ENCODE results near the gene MYLK.

The MYLK gene

DNA sequence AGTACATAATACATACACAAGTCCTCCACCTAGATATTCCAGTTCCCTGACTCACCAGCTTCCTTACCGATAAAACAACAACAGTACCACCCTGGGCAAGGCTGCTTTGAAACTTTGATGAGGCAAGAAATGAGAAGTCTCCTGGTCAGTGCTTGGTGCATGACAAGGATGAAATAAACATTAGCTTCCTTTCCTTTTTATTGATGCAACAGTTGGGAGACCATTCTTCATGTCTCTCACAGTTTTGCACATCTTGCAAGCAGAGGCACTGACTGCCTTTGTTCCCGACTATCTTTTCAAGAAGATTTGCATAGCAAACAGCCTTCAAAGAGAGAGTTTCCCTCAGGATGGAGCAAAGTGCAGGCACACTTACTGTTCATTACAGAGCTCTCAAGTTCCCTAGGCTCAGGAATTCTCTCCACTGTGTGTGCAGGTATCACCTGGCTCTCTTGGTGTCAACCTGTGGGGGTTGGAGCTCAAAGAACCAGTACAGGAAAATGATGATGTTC lies 65.2 kb downstream of the MYLK start:
- DNase-seq (ENCODE audit: low read depth) = peak; percentile 32

DNA sequence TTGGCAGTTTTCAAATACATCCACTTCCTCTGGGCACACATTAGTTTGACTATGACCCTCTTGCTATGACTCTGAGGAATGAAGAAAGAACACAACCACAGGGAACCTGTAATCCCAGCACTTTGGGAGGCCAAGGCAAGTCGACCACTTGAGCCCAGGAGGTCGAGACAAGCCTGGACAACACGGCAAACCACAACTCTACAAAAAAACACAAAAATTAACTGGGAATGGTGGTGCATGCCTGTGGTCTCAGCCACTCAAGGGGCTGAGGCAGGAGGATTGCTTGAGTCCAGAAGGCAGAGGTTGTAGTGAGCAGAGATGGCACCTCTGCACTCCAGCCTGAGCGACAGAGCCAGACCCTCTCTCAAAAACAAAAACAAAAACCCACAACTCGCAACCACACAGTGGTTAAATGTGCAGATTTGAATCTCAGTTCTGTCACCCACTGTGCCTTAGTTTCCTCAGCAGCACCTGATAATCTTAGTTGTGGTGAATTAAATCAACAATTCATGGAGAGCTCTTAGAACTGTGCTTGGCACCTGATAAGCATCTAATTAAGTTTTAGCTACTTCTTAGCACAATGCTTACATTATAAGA lies 65.7 kb downstream of the MYLK start:
- DNase-seq (ENCODE audit: low read depth) = no peak

DNA sequence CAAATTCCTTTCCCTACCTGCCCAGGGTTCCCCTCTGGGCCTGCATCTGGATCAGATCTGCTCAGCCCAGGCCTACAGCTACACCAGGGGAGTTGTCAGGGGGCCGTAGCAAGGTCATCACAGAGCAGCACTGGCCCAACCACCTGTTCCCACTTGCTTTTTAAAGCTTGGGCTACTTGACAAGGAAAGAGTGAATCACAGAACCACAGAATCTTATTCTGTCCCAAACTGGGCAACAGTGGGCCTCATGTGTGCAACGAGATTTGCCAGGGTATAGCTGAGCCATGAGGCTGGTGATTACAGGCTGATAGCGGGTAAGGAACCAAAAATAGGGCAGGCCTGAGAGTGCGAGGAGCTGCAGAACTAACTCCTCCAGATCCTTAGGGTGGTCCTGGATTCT lies 66.7 kb downstream of the MYLK start:
- DNase-seq (ENCODE audit: low read depth) = peak; percentile 24

DNA sequence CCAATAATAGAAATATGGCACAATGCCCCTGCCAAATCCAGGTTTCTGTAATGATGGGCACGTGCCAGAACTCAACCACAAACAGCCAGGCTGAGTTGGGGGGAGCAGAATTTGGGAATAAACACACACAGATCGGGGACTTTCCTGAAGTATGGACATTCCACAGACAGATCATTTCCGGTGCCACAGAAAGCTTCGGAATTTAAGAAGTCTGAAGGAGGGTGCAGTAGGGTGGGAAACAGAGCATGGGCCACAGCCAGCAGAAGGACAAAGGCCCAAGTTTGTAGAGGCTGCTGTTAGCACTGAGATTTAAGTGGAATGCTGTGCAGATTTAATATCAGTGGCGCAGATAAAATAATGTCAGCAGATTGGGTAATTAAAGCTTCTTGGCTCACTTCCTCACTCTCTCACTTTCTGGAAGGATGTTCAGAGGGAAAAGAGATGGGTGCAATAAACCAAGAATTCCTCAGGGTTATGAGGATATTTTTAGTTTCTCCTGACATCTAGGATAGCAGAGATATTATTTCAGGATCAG lies 67.4 kb downstream of the MYLK start:
- peak; percentile 72 for DNase-seq (ENCODE audit: low read depth)

DNA sequence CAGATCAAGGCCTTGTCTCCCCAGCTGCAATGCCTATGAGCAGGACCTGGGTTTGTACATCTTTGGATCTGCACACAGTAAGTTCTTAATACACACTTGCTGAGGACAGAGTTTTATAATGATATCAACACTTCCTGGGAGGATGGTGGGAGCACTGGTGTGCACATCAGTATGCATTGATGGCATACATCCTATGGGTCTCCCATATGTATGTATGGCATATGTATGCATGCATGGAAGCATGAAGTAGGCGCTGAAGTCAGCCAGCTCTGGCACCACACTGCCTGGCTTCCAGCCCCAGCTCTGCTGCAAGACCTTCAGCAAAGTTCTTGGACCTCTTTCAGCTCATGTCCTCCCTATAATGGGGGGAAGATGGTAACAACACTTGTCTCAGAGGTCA lies 68.2 kb downstream of the MYLK start:
- DNase-seq (ENCODE audit: low read depth) = no peak

DNA sequence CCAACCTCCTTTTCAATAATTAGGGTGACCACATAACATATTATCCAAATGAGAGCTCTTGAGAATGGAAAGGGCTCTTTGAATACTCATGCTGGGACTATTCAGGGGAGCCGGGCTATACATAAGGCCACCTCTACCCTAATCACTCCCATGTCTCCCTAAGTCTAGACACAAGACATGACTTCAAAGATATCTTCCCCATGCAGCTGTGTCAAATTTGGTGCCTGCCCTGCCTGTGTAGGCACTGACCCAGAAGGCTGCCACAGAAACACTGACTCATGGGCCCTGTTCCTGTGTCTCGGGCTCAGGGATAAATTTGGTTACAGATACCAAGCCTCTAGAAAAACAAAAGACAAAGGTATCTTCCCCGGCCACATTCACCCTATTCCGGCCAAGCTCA lies 70.3 kb downstream of the MYLK start:
- DNase-seq (ENCODE audit: low read depth) = no peak

DNA sequence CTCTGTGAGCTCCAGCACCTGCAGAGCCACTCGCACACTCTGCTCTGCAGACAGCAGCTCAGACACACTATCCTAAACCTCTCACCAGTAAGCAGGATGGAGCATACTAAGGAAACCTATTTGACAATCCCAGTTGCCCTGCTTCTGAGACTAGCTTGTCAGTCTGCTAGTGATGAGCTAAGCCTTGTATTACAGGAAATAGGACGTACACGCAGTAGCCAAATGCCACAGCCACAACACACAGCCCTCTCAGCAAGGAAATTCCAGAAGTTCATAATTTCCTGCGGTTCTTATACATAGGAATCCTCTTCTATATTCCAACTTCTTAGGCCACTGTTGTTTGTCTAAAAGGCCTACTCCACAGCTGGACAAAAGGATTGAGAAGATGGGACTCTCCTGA lies 74.5 kb downstream of the MYLK start:
- peak; percentile 41 for DNase-seq (ENCODE audit: low read depth)

DNA sequence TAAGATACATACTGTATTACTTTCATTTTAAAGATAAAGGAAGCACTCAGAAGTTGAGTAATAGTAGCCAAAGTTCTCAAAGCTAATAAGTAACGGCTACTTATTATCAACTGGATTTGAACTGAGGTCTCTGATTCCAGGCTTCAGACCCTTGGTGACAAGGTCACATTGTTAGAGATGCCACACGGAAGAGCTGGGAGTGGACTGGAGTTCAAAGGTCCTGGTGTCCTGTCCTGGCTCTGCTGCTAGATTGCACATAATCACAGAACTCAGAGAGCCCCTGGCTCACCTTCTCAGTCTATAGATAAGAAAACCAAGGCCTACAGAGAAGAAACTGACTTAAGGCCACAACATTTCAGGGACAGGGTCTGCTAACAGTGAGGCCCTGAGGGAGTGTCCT lies 75.3 kb downstream of the MYLK start:
- DNase-seq (ENCODE audit: low read depth) = no peak

DNA sequence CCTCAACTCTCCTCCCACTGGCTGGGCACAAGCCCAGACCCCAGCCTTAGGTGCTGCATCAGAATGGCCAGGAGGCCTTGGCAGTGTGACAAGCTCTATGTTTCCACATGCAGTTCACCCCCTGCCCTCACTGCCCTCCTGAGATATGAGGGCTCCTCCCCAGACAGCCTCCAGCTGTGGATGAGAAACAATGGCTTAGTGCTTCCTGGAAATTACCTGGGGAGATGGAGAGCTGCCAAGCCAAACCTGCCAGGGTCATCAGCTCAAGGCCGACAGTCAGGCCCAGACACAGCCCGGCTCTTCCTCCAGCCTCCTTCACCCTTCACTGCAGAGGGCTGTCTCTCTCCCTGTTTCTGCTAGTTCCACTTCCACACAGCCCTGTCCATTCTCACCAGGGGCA lies 76.3 kb downstream of the MYLK start:
- no peak for DNase-seq (ENCODE audit: low read depth)

DNA sequence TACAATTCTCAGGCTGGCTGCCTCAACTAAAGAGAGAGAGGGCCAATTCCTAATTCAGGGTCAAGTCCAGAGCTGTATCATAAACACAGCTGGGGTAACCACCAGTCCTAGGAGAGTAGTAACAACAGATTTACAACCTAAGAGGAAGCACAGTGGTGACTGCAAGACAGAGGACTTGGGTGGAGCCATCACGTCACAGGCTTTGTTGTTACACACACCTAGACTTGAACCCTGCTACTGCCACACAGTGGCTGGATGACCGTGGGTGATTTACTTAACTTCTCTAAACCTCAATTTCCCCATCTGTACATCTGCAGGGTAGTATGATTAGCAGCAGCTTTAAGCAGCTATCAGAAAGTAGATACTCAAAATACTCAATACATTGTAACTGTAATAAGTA lies 78.6 kb downstream of the MYLK start:
- no peak for DNase-seq (ENCODE audit: low read depth)

DNA sequence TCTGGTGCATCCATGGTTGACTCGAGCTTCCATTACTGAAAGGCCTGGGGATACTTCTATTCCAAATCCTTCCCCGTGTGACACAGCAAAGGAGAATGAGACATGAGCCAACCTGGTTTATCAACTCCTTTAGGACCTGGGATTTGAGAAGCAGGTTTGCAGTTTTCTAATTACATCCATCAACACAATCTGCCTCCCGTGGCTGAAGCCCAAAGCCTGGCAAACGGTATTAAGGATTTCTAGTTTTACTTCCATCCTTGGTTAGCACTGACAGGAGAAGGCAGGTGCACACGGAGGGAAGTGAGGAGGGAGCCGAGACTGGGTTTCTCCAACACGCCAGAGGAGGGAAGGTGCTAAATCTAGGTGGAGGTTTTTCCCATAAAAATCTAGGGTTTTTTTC lies 79.0 kb downstream of the MYLK start:
- DNase-seq (ENCODE audit: low read depth) = no peak

DNA sequence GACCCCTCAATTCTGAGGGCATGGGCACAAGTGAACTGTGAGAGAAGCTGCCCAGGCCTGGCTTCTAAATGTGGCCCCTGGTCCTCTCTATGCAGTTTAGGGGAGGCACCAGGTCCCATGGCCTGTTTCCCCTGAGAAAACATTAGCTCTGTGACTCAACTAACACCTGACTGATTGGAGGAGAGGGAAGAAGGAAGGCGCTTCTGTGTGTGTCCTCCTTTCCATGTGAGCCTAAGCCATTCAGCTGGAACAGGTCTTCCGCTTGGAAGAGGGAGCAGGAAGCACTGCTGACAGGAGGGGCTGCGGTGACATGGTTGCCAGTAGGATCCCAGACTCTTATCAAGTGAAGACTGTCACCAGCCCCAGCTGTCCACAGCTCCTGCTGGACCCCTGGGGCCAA lies 79.5 kb downstream of the MYLK start:
- DNase-seq (ENCODE audit: low read depth) = no peak

DNA sequence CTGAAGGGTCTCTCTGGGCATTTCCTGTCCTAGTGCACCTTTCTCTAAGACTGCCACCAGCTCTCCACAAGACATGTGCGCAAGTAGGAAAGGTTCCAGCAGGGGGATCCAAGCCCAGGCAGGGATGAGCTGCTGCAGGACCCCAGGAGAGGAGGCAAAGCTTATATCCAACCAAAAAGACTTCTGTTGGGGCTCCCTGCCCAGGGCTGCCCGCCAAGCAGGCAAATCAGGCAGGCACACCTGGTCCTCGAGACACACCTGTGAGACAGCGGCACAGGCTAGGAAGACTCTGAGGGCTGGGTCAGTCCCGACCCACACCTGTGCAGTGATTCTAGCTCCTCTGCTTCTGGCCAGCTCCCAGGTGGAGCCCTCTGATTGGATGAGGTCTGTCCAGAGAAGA lies 80.6 kb downstream of the MYLK start:
- DNase-seq (ENCODE audit: low read depth) = no peak

DNA sequence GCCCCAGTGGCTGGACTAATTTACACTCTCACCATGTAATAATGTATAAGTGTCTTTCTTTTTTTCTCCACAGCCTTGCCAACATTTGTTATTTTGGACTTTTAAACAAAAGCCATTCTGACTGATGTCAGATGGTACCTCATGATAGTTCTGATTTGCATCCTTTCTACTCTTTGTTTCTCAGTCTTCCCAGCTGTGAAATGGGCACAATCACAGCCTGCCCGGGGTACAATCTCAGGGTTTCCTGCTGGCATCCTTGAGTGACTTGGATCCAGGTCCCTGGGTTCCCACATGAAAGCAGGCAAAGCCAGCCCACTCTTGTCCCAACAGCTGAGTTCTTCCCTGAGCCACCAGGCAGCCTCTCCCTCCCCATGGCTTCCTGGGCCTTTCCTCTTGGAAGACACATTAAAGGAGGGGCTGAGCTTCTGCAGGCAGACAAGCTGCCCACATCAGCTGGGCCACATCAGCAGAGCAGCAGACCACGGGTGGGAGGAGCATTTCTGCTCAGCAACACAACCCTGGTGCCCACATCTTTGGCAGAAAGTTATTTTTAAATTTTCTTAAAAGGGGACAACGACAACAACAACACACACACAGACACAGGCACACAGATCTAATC lies 82.0 kb downstream of the MYLK start:
- no peak for DNase-seq (ENCODE audit: low read depth)

DNA sequence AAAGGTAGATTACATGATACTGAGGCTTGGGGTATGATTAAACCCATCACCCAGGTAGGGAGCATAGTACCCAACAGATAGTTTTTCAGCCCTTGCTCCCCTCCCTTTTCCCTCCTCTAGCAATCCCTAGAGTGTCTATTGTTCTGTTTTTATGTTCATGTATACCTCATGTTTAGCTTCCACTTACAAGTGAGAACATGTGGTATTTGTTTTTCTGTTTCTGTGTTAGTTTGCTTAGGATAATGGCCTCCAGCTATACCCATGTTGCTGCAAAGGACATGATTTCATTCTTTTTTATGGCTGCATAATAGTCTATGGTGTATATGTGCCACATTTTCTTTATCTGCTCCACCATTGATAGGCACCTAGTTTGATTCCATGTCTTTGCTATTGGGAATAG lies 82.7 kb downstream of the MYLK start:
- DNase-seq (ENCODE audit: low read depth) = no peak

DNA sequence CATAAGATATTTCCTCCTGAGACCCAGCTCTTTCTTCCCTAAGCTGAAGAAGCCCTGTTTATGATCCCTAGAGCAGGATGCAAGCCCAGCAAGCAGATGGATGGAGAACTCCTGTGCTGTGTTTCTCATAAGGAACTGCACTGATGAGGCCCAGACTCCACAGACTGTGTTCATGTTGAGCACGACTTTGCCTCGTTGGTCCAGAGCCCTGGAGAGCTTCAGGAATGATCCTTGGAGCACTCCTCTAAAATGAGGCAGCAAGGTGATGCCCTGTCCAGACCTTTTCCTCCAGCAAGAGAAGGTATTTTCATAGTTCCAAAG lies 83.8 kb downstream of the MYLK start:
- no peak for DNase-seq (ENCODE audit: low read depth)

DNA sequence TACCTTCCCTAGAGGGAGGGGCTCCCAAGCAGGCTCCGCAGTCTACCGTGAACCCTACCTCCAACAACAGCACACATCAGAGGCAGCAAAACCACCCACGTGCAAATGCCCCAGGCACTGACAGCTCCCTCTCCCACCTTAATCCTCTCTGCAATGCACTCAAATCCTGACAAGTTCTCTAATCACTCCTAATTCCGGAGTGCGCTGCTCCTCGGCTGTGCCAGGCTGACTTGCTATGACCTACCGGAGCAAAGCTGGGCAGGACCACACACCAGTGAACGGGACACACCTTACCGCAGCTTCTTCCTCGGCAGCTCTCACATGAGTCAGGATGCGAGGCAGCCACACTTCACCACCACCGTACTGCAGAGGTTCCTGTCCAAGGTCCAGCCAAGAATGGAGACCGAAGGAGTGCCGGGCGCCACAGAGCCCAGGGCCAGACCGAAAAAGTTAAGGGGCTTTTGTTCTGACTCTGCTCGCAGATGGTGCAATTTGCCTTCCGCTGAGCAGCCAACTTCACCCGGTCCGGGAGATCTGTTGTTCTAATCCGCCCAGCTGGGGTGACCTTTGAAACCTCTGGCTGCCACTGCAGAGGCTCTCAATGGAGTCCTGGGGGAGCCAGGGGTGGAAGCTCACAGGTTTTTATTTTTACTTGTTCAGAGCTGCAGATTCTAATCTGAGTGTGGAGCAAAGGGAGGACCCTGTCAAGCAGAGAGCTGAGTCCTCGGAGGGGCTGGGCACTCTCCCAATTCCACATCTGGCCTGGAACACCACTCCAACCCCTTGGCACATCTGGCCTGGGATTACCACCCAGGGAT lies 84.4 kb downstream of the MYLK start:
- DNase-seq (ENCODE audit: low read depth) = peak; percentile 61

DNA sequence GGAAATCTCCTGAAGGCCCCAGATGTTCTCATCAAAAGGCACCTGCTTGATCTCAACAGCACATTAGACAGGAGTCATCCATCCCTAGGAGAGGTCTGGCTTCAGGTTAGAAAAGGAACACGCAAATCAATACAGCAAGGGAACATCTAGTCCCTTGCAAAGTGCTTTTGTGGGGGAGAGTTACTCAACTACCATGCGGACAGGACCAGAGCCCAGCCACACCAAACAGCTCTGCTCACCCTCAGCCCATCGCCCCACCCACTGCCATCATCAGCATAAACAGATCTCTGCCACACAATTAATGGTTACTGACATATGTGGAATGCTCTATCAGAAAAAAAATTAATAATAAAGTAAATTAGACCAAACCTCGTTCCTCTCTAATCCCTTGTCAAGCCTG lies 85.6 kb downstream of the MYLK start:
- DNase-seq (ENCODE audit: low read depth) = no peak

DNA sequence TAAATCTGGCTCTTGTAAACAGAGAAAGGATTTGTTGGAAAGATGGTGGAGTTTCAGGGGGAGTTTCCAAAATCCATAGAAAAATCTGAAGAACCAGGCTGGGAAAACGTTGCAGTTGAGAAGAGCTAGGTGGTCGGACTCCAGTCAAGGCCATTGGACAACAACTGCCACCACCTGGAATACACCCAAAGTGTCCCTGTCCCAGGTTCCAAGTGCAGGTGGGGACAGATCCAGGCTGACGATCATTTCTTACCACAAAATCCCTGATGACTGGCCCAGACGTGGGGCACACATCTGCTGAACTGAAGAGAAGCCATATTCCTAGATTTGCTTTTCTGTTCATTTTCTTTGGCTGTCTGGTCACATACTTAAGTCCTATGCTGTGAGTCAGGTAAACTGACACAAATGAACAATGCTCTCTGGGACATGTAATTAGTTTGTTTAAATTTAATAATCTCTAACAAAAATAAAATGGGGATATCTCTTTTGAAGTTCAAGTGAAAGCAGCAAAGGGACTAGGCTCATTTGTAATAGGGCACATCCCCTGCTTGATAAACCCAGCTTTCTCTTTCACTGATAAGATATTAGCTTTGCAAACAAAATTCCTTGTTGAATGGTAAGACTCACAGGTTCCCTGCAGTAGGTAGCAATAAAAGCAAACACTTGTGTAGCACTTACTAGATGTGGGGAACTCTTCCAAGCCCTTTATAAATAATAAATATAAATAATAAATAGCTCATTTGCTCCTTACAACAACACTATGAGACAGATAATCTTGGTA lies 88.5 kb downstream of the MYLK start:
- no peak for DNase-seq (ENCODE audit: low read depth)

DNA sequence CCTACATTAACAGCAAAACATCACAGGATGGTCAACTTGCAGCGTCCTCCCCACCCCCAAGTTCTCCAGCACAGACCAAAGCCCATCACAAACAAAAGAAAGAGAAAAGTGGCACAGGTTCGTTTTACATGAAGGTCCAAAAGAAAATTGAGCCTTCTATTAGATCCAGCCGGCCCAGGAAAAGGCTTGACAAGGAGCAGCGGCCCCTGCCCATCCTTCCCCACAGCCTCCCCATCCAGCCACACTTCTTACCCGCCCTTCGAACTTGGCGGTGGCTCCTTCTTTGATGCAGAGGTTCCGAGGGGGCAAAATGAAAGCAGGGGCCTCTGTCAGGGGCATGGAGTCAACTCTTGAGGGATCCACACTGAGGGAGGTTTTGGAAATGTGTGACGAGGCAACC lies 90.7 kb downstream of the MYLK start:
- no peak for DNase-seq (ENCODE audit: low read depth)

DNA sequence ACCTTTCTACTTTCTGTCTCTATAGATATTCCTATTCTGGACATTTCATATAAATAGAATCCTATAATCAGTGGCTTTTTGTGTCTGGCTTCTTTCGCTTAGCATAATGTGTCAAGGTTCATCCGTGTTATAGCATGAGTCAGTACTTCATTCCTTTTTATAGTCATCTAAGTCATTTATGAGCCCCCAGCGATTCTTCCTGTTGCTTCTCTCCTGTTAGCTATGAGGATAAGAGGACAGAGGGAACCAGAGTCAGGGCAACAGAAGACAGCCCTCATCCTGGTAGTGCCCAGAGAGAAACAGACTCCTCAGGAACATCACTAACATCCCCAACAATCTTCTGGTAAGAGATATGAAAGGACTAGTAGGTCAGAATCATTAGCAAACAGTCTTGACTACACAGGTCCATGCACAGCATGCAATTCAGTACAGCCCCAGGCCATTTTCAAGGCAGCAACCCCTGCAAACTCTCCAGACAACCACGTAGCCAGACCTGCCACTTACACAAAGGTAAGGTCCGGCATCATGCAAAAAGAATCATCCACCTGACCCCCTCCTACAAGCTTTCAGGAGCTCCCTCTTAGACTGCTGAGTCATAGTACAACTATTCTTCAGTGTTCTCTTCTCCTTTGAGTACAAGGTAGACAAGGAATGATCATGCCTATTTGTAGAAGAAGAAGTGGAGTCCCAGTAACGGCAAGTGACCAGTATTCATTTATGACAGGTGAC lies 91.5 kb downstream of the MYLK start:
- DNase-seq (ENCODE audit: low read depth) = no peak

DNA sequence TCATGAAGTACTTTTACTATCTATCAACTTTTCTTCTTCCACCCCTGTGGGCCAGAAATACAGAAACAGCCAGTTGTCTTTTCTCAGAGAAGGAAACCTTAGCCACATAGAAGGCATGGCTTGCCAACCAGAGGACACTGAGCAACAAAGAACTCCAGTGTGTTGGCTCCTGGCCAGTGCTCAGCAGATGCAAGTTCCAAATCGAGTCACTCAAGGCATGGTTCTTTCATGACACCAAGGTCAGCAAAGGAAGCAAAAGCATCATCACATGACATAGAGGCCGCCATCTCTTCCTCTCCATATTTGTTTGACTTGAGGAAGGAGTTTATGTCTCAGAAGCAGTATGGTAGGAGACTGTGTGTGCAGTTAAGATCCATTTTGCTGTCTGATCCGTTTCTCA lies 92.2 kb downstream of the MYLK start:
- peak; percentile 36 for DNase-seq (ENCODE audit: low read depth)
